GM21526 (cell line): ENCODE results near the gene RABAC1.

ENCODE experiments used
- ATAC-seq: cut with Tn5 transposase; IDR thresholded peaks from one replicate; pipeline ENCODE4 v1.9.1; 2021; ENCODE audit warnings: moderate library complexity; ENCODE audit not compliant: unreplicated experiment, low FRiP score

Gene RABAC1

GRCh38 chr19:41990615-41991014, 31.5 kb upstream of the RABAC1 start:
- no peak for ATAC-seq

GRCh38 chr19:41990028-41990427, 30.9 kb upstream of the RABAC1 start:
- no peak for ATAC-seq

GRCh38 chr19:41988947-41989346, 29.8 kb upstream of the RABAC1 start:
- ATAC-seq: no peak

- ATAC-seq: no peak
Observed at GRCh38 chr19:41987141-41987860, 28.2 kb upstream of the RABAC1 start.

GRCh38 chr19:41984961-41985360, 25.8 kb upstream of the RABAC1 start:
- ATAC-seq: no peak

- ATAC-seq: no peak
Observed at GRCh38 chr19:41981724-41982123, 22.6 kb upstream of the RABAC1 start.

- ATAC-seq: no peak
Observed at GRCh38 chr19:41978470-41978869, 19.3 kb upstream of the RABAC1 start.

- ATAC-seq: no peak
Observed at GRCh38 chr19:41977916-41978315, 18.8 kb upstream of the RABAC1 start.

GRCh38 chr19:41974652-41975051, 15.5 kb upstream of the RABAC1 start:
- no peak for ATAC-seq

GRCh38 chr19:41971363-41971762, 12.2 kb upstream of the RABAC1 start:
- no peak for ATAC-seq

- ATAC-seq: no peak
Observed at GRCh38 chr19:41969772-41970458, 10.8 kb upstream of the RABAC1 start.

GRCh38 chr19:41968751-41969595, 9.9 kb upstream of the RABAC1 start:
- no peak for ATAC-seq

- no peak for ATAC-seq
Observed at GRCh38 chr19:41967054-41967783, 8.1 kb upstream of the RABAC1 start.

GRCh38 chr19:41965106-41965505, 6.0 kb upstream of the RABAC1 start:
- no peak for ATAC-seq

- ATAC-seq: no peak
Observed at GRCh38 chr19:41960973-41961372, 1.9 kb upstream of the RABAC1 start.

- ATAC-seq: peak; percentile 41
Observed at GRCh38 chr19:41958367-41959055, 610 bp downstream of the RABAC1 start.

GRCh38 chr19:41957838-41958366, 1.2 kb downstream of the RABAC1 start:
- no peak for ATAC-seq

- ATAC-seq: no peak
Observed at GRCh38 chr19:41957161-41957837, 1.8 kb downstream of the RABAC1 start.

GRCh38 chr19:41956621-41957020, 2.5 kb downstream of the RABAC1 start:
- ATAC-seq: no peak
